ENCODE measurements around the gene OR52W1.

DNA sequence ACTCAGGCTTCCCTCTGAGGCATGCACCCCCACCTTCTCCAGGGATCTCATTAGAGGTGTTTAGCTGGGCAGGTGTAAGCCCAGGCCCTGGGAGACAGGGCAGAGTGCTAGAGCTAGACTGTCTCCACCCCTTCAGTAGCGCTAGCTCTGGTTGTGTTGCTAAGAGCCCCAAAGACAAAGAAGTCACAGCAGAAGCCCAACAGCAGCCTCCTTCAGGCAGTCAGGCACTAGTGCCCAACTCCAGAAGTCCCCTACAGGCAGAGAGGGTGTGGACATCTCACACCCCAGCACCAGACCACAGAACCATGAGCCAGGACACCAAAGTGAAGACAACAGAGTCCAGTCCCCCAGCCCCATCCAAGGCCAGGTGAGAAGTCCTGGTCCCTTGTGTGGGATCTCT is 39.9 kb downstream of the OR52W1 start, which contains the start of gene CNGA4:
- TF ChIP-seq, protein P1, sequence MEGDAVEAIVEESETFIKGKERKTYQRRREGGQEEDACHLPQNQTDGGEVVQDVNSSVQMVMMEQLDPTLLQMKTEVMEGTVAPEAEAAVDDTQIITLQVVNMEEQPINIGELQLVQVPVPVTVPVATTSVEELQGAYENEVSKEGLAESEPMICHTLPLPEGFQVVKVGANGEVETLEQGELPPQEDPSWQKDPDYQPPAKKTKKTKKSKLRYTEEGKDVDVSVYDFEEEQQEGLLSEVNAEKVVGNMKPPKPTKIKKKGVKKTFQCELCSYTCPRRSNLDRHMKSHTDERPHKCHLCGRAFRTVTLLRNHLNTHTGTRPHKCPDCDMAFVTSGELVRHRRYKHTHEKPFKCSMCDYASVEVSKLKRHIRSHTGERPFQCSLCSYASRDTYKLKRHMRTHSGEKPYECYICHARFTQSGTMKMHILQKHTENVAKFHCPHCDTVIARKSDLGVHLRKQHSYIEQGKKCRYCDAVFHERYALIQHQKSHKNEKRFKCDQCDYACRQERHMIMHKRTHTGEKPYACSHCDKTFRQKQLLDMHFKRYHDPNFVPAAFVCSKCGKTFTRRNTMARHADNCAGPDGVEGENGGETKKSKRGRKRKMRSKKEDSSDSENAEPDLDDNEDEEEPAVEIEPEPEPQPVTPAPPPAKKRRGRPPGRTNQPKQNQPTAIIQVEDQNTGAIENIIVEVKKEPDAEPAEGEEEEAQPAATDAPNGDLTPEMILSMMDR (IDR thresholded peaks at IDR 0.05) = no peak
- TF ChIP-seq POLR2AphosphoS5 (IDR thresholded peaks at IDR 0.05; ENCODE audit: insufficient read depth in 1 of 2, low read depth in 1 of 2) = no peak

Measured in vagina (tissue), 2 donors.